HepG2 (cell line): ENCODE results near the gene RUNX2. TPM values are rescaled to one million over a fixed set of nuclear protein-coding genes. Genes with fewer than 3 reads are reported as not detected.

Experiments used
- ATAC-seq: fragments of 200-7000 bp; cut with Tn5 transposase; 3 replicates; pipeline ENCODE4 v1.9.1; 2020; ENCODE audit warnings: mild to moderate bottlenecking, moderate library complexity
- BruUV-seq: library from RNA; stranded (reverse); fragments of 400-500 nt; replicated peaks from 2 replicates; lab custom pipeline; 2021; lab: Mats Ljungman, UMichigan
- CTCF ChIA-PET: fragments of 300-600 bp; formaldehyde crosslinking; extraction: SDS; loops from one replicate; lab custom pipeline; 2021; ENCODE audit warnings: low total read pairs, inconsistent platforms, low intra/inter-chr PET ratio; lab: Yijun Ruan, JAX
- POLR2A ChIA-PET: fragments of 350-600 bp; sonication (Branson Sonifier 250); formaldehyde crosslinking; loops from one replicate; lab custom pipeline; 2020; ENCODE audit warnings: antibody characterized with exemption, inconsistent platforms; lab: Yijun Ruan, JAX
- DNase-seq: peaks from one replicate; pipeline ENCODE4 v3.0.0-alpha.2; 2015; ENCODE audit warnings: low spot score
- FAIRE-seq: peaks from 3 replicates; lab custom pipeline; 2011; peaks lifted over from hg19 to GRCh38; lab: Jason Lieb, UNC
- H2AFZ ChIP-seq: one replicate; pipeline ENCODE4 v1.6.1; 2011; ENCODE audit warnings: low read length, inconsistent platforms
- H3K27ac ChIP-seq: fragments of 300-600 bp; 3 replicates; pipeline ENCODE4 v1.8.0; 2011; ENCODE audit warnings: mixed run types, mild to moderate bottlenecking, mixed read lengths, low read length, inconsistent platforms; ENCODE audit not compliant: insufficient read depth; ENCODE audit errors: extremely low read length
- H3K27me3 ChIP-seq, 2 experiments: fragments of 200-600 bp in 1 of 2; 2 replicates in 1 of 2; 3 replicates in 1 of 2; pipeline versions ENCODE4 v1.6.0 to v1.8.0; 2011; ENCODE audit warnings: low read length in 2 of 2, mild to moderate bottlenecking in 2 of 2, moderate library complexity in 2 of 2, inconsistent platforms in 1 of 2; ENCODE audit not compliant: insufficient read depth in 2 of 2, control insufficient read depth in 1 of 2
- H3K36me3 ChIP-seq, 2 experiments: fragments of 200-600 bp in 1 of 2; replicated peaks in 1 of 2; 2 replicates in 1 of 2; 3 replicates in 1 of 2; pipeline versions ENCODE4 v1.5.1 to v1.8.0; 2011; ENCODE audit warnings: low read length in 2 of 2, inconsistent platforms in 1 of 2; ENCODE audit not compliant: insufficient read depth in 2 of 2, control insufficient read depth in 1 of 2
- H3K4me1 ChIP-seq: 2 replicates; pipeline ENCODE4 v1.5.1; 2012; ENCODE audit warnings: low read length, inconsistent platforms; ENCODE audit not compliant: insufficient read depth
- H3K4me2 ChIP-seq: 2 replicates; pipeline ENCODE4 v1.6.0; 2011; ENCODE audit warnings: low read depth, low read length, inconsistent platforms
- H3K4me3 ChIP-seq, 3 experiments: fragments of 200-600 bp in 1 of 3; sonication (generic), shearing (Covaris generic) in 1 of 3; replicated peaks in 1 of 3; 2 replicates each; pipeline ENCODE4 v1.5.1; 2011 to 2016; ENCODE audit warnings: low read length in 3 of 3, inconsistent platforms in 2 of 3, low read depth in 2 of 3, mild to moderate bottlenecking in 2 of 3, control low read depth in 1 of 3, mixed read lengths in 1 of 3; ENCODE audit not compliant: insufficient read depth in 1 of 3
- H3K79me2 ChIP-seq: one replicate; pipeline ENCODE4 v1.6.1; 2011; ENCODE audit warnings: low read length, inconsistent platforms; ENCODE audit not compliant: insufficient read depth
- H3K9ac ChIP-seq: 2 replicates; pipeline ENCODE4 v1.6.0; 2011; ENCODE audit warnings: mild to moderate bottlenecking, low read depth, low read length, inconsistent platforms; ENCODE audit not compliant: insufficient read depth
- H3K9me3 ChIP-seq: 2 replicates; pipeline ENCODE4 v1.5.1; 2012; ENCODE audit warnings: mild to moderate bottlenecking, low read length
- H4K20me1 ChIP-seq: 2 replicates; pipeline ENCODE4 v1.6.0; 2011; ENCODE audit warnings: inconsistent platforms, mild to moderate bottlenecking, low read length, moderate library complexity; ENCODE audit not compliant: insufficient read depth
- EP300 ChIP-seq, 3 experiments: sonication (generic) in 1 of 3; formaldehyde crosslinking in 1 of 3; IDR thresholded peaks; 2 replicates each; pipeline versions ENCODE4 v1.5.1 to v1.6.1; 2011 to 2020; ENCODE audit warnings: low read depth in 2 of 3, low read length in 2 of 3, borderline replicate concordance in 1 of 3, improper control_type of control experiment in 1 of 3, mild to moderate bottlenecking in 1 of 3, missing genetic modification reagents in 1 of 3, moderate library complexity in 1 of 3
- GATA4 ChIP-seq: sonication (generic); IDR thresholded peaks from 2 replicates; pipeline ENCODE4 v1.6.1; 2016; ENCODE audit warnings: antibody characterized with exemption, low read depth, borderline replicate concordance
- TCF7 ChIP-seq: sonication (generic); IDR thresholded peaks from 2 replicates; pipeline ENCODE4 v1.6.1; 2016; ENCODE audit warnings: antibody characterized with exemption, low read depth
- TSC22D2 ChIP-seq: sonication (generic); formaldehyde crosslinking; IDR thresholded peaks from 2 replicates; pipeline ENCODE4 v1.5.1; 2020; ENCODE audit warnings: missing genetic modification reagents, mild to moderate bottlenecking, borderline replicate concordance
- ZNF274 ChIP-seq: sonication (generic); formaldehyde crosslinking; IDR thresholded peaks from 2 replicates; pipeline ENCODE4 v1.5.1; 2020; ENCODE audit warnings: mild to moderate bottlenecking, missing genetic modification reagents
- ZNF317 ChIP-seq: sonication (generic); formaldehyde crosslinking; IDR thresholded peaks from 2 replicates; pipeline ENCODE4 v1.5.0; 2020; ENCODE audit warnings: mild to moderate bottlenecking, missing genetic modification reagents
- ZNF512 ChIP-seq: sonication (generic); formaldehyde crosslinking; IDR thresholded peaks from 2 replicates; pipeline ENCODE4 v1.4.0; 2020; ENCODE audit warnings: mild to moderate bottlenecking, missing genetic modification reagents
- ZNF572 ChIP-seq: sonication (generic); formaldehyde crosslinking; IDR thresholded peaks from 2 replicates; pipeline ENCODE4 v1.5.1; 2020; ENCODE audit warnings: mild to moderate bottlenecking, missing genetic modification reagents
- WGBS: methylation state at CpG from one replicate; pipeline ENCODE4 v1.1.6; 2017; ENCODE audit warnings: low lambda C conversion rate; 5-methylcytosine and 5-hydroxymethylcytosine counted together
- in situ Hi-C: cut with HindIII; loops from 2 replicates; pipeline ENCODE4 v1.10.0; 2017; ENCODE audit warnings: low pct_unique_long_range_greater_than_20kb; ENCODE audit not compliant: extremely low pct_ligation_motif_present
- intact Hi-C: fragments of 100-400 bp; cut with micrococcal nuclease; formaldehyde crosslinking; loops from one replicate; pipeline ENCODE4 v1.10.0; 2022; ENCODE audit not compliant: unreplicated experiment
- polyA plus RNA-seq, 8 experiments: library from polyadenylated mRNA; depleted of rRNA in 3 of 8; stranded (reverse) in 7 of 8; unstranded in 1 of 8; fragments of >200 nt; fragmentation: Illumina TruSeq in 4 of 8; extraction: Trizol in 4 of 8; gene quantifications; 2 replicates each; pipeline versions ENCODE4 v1.2.1 to v1.2.3, GENCODE V29; 2011 to 2016; ENCODE audit warnings: low read depth in 4 of 8, missing spikeins in 1 of 8, mixed read lengths in 1 of 8; ENCODE audit not compliant: insufficient read depth in 1 of 8
- total RNA-seq, 5 experiments: library from RNA; depleted of rRNA; stranded (reverse); fragments of >200 nt; fragmentation: Illumina TruSeq; extraction: Trizol; gene quantifications; 2 replicates each; pipeline ENCODE4 v1.2.3, GENCODE V29; 2016; ENCODE audit warnings: low read depth in 1 of 5
- TF ChIP-seq, protein P1 (sequence below): sonication (generic); formaldehyde crosslinking; IDR thresholded peaks from 2 replicates; pipeline ENCODE4 v1.4.0; 2020; ENCODE audit warnings: mild to moderate bottlenecking, missing genetic modification reagents, borderline replicate concordance
- TF ChIP-seq, protein P2 (sequence below): sonication (generic); formaldehyde crosslinking; conservative IDR thresholded peaks from 2 replicates; pipeline ENCODE4 v1.8.1; 2023; ENCODE audit warnings: missing genetic modification reagents
- TF ChIP-seq, protein P3 (sequence below): IDR thresholded peaks from 2 replicates; pipeline ENCODE4 v1.6.1; 2012; ENCODE audit warnings: inconsistent platforms

RUNX2 gene
- total and polyA plus RNA-seq, 2 of the 13 experiments (the other 11 are each of a cell fraction or from before 2014, with no cell fraction given): not detected

DNA sequence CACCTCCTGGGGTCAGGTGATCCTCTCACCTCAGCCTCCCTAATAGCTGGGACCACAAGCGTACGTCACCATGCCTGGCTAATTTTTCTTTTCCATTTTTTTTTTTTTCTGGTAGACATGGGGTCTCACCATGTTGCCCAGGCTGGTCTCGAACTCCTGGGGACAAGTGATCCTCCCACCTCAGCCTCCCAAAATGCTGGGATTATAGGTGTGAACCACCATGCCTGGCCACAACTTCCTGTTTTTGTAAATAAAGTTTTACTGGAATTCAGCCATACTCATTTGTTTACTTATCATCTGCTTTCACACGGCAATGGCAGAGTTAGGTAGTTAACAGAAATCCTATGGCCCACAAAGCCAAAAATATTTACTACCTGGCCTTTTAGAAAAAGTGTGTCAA is 7.8 kb upstream of the RUNX2 start (continued):
- TF ChIP-seq, protein P1, sequence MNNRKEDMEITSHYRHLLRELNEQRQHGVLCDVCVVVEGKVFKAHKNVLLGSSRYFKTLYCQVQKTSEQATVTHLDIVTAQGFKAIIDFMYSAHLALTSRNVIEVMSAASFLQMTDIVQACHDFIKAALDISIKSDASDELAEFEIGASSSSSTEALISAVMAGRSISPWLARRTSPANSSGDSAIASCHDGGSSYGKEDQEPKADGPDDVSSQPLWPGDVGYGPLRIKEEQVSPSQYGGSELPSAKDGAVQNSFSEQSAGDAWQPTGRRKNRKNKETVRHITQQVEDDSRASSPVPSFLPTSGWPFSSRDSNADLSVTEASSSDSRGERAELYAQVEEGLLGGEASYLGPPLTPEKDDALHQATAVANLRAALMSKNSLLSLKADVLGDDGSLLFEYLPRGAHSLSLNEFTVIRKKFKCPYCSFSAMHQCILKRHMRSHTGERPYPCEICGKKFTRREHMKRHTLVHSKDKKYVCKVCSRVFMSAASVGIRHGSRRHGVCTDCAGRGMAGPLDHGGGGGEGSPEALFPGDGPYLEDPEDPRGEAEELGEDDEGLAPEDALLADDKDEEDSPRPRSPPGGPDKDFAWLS: no peak
- TF ChIP-seq TCF7: no peak
- TF ChIP-seq, all 625 proteins: peak for 0

DNA sequence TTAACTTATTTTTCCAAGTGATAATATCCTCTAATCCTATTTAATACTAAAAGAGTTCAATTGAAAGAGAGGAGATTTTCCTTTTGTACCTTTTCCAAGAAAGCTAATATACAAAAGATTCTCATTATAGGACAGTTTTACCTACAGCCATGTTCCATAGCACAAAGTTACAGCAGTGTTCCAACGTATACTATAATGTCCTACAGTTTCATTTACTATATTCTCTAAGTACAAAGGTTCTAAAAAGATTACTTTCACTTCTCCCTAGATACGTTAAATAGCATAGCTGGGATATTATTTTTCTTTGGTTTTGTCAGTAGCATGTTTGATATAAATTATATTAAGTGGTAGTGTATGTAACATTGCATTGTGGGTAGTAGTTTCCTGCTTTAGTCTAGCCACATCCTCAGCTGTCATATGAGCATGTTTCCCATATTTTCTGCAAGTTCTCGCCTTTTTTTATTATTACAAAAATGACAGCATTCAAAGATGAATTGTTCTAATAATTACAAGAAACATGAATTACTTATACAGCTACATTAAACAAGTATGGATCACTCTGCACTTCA is 4.4 kb upstream of the RUNX2 start:
- DNase-seq (no peak), FAIRE-seq (no peak), ATAC-seq (no peak)
- H4K20me1 ChIP-seq: no peaks in the 10 kb centered on the region
- no peak overlapping the region for H3K9ac ChIP-seq
- BruUV-seq: no TSS peak
- no peak overlapping the region for H3K4me2 ChIP-seq
- H3K4me1 ChIP-seq: peaks cover 9% of the 10 kb centered on the region
- H3K36me3 ChIP-seq: no peaks in the 10 kb centered on the region
- H3K27ac ChIP-seq: no peak overlapping the region
- intact Hi-C loops: no loop called here
- ChIA-PET POLR2A (no interaction called here), CTCF (no interaction called here)
- in situ Hi-C loops: no loop called here
- H3K27me3 ChIP-seq: no peaks in the 10 kb centered on the region
- no peaks in the 10 kb centered on the region for H3K79me2 ChIP-seq
- no peaks in the 10 kb centered on the region for H3K9me3 ChIP-seq
- H3K4me3 ChIP-seq: no peak overlapping the region
- H2AFZ ChIP-seq: no peak overlapping the region
- 100% methylated on average over 3 of the region's 3 CpGs for WGBS
- TF ChIP-seq ZNF274 (CRISPR knock-in tag) (no peak), ZNF572 (CRISPR knock-in tag) (no peak), ZNF512 (CRISPR knock-in tag) (no peak), ZNF317 (CRISPR knock-in tag) (no peak), GATA4 (no peak), EP300 (IDR thresholded peaks at IDR 0.05; ENCODE audit: low read depth in 2 of 2, low read length in 2 of 2) (no peak), EP300 (CRISPR knock-in tag; IDR thresholded peaks at IDR 0.05; ENCODE audit: borderline replicate concordance) (no peak), TSC22D2 (no peak)
- TF ChIP-seq, protein P2, sequence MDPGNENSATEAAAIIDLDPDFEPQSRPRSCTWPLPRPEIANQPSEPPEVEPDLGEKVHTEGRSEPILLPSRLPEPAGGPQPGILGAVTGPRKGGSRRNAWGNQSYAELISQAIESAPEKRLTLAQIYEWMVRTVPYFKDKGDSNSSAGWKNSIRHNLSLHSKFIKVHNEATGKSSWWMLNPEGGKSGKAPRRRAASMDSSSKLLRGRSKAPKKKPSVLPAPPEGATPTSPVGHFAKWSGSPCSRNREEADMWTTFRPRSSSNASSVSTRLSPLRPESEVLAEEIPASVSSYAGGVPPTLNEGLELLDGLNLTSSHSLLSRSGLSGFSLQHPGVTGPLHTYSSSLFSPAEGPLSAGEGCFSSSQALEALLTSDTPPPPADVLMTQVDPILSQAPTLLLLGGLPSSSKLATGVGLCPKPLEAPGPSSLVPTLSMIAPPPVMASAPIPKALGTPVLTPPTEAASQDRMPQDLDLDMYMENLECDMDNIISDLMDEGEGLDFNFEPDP (CRISPR knock-in tag): no peak
- TF ChIP-seq, protein P3, sequence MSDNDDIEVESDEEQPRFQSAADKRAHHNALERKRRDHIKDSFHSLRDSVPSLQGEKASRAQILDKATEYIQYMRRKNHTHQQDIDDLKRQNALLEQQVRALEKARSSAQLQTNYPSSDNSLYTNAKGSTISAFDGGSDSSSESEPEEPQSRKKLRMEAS: no peak
